Measurements from ENCODE around the gene CSMD2.

GRCh38 chr1:33986390-33987095 is 178.5 kb downstream of the CSMD2 start:
- TF ChIP-seq SUZ12 (IDR thresholded peaks at IDR 0.05; ENCODE audit: extremely low read depth, insufficient read depth, insufficient read length) (no peak), YY1 (IDR thresholded peaks at IDR 0.05; ENCODE audit: insufficient read depth, insufficient read length) (no peak)

Measured in NT2/D1 (cell line).